ENCODE data around the gene PAN2. TPM values are rescaled to one million over a fixed set of nuclear protein-coding genes. Genes with fewer than 3 reads are reported as not detected.
"Not testable (repeated sequence)": the region's sequence is repeated elsewhere in the genome, so short reads cannot be mapped to it uniquely, and the experiment has no call there.

PAN2 gene
- polyA plus RNA-seq, 1 donor from 2014 or later, result 5.5 TPM

DNA sequence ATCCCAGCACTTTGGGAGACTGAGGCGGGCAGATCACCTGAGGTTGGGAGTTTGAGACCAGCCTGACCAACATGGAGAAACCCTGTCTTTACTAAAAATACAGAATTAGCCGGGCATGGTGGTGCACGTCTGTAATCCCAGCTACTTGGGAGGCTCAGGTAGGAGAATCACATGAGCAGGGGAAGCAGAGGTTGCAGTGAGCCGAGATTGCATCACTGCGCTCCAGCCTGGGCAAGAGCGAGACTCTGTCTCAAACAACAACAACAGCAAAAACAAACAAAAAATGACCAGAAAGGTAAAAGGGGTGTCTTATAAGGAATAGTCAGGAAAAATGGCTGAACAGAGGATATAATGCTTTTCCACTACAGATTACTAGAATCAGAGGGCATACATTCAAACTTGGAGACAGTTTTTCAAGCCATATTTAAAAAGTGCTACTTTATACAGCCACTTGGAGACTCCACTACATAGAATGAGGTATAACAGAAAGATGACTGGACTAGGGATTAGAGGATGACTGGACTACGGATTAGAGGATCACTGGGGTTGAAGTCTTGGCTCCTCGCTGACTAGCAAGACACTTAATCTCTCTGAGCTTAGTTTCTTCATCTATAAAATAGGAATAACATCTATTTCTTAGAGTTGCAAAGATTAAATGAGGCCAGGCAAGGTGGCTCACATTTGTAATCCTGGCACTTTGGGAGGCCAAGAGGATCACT is 28.8 kb downstream of the PAN2 start:
- H3K4me3 Mint-ChIP-seq, result no peak overlapping the region
- no peaks in the 10 kb centered on the region for H3K36me3 Mint-ChIP-seq
- peak overlapping the region in 1 of 3 donors; percentile 23 for H3K27ac Mint-ChIP-seq
- peaks cover 13 to 21% (median 19%) of the 10 kb centered on the region in 3 donors for H3K4me1 Mint-ChIP-seq
- H3K9me3 Mint-ChIP-seq, result no peaks in the 10 kb centered on the region
- no peaks in the 10 kb centered on the region for H3K27me3 Mint-ChIP-seq

DNA sequence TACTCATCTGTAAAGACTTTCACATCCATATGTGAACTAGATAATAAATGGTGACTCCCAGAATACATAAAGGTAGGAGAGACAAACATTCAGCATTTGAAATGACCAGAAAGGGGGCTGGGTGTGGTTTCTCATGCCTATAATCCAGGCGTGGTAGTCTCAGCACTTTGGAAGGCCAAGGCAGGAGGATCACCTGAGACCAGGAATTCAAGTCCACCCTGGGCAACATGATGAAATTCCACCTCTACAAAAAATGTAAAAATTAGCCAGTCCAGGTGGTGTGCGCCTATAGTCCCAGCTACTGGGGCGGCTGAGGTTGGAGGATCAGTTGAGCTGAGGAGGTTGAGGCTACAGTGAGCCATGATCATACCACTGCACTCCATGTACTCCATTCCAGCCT is 29.5 kb downstream of the PAN2 start:
- Mint-ChIP-seq H3K36me3 (no peaks in the 10 kb centered on the region), H3K27ac (peak overlapping the region in 2 of 3 donors; percentile 53 to 59)

DNA sequence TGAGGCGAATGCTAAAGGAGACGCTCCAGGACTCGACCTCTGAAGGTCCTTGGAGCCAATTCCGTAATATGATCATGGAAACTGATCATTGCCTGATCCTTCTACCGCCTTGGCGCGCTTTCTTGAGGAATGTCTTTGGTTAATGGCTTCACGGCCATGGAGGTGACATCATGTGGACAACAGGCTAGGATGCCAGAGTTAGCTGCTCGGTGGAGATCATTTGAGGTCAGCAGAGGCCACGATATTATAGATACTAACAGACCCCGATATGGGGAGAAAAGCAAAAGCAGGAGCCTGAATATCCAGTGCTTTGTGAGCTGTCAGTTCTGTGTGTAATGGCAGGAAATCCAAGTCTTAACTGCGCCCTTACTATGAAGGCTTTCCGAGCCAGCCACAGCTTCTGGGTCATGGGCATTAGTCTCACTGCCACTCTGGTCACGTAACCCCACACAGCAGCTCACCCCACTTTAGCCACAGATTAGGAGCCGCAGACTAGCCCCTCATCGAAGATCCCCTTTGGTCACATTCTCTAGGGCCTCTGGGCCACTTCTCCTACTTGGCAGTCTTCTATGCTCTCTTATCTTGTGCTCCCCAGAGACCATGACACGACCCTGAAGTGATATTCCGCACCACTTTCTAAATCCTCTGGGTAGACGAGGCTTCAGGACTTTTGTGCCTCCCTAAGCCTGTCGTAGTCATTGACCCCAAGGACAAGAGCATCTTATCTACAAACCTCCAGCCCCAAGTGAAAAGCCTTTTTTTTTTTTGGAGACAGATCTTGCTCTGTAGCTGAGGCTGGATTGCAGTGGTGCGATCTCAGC is 32.9 kb downstream of the PAN2 start:
- Mint-ChIP-seq H3K27me3 (no peaks in the 10 kb centered on the region), H3K4me1 (peaks cover 38 to 50% (median 49%) of the 10 kb centered on the region in 3 donors), H3K36me3 (no peaks in the 10 kb centered on the region), H3K4me3 (peak overlapping the region; percentile 89 to 98 (median 97)), H3K9me3 (no peaks in the 10 kb centered on the region), H3K27ac (peak overlapping the region; percentile 90 to 99 (median 98))

More for the DNA sequence above, 29.5 kb downstream of the PAN2 start:
- Mint-ChIP-seq H3K4me1 (peaks cover 14 to 27% (median 21%) of the 10 kb centered on the region in 3 donors), H3K27me3 (no peaks in the 10 kb centered on the region), H3K4me3 (no peak overlapping the region), H3K9me3 (no peaks in the 10 kb centered on the region)

GRCh38 chr12:56299853-56300643 is 33.8 kb downstream of the PAN2 start, which contains the start of gene CS:
Gene CS, minus strand, starts transcription at chr12:56300330. Its CDS starts 129 bp downstream, at chr12:56300201.
- Mint-ChIP-seq H3K4me3 (peak within 1 kb of the TSS; percentile 89 to 98 (median 97)), H3K27me3 (no peaks in the 10 kb centered on the region), H3K27ac (peak within 1 kb of the TSS; percentile 90 to 99 (median 98)), H3K9me3 (no peaks in the 10 kb centered on the region), H3K36me3 (no peaks in the 10 kb centered on the region), H3K4me1 (peaks cover 38 to 50% (median 49%) of the 10 kb centered on the region in 3 donors)

DNA sequence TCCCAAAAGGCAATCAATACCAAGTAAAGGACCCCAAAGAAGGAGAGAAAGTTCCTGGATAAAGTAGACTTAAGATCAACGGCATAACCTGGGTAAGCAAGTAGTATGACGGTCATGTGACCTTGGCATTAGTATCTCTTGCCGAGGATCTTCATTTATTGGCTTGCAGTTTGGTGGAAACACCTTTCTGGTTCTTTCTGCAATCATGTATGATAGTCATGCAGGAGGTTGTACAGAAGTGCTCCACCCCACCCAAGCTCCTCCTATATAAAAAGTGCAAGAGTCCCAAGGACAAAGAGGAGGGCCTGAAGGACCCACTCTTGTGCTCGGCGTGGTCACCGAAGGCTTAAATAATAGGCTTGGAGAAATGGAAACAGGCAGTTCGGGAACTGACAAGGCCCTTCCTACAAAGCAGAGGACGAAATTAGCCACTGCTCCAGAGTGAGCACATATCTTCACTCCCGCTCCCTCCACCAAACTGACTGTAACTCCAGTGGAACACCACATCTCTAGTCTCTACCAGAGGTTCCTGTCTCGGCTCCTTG is 34.4 kb downstream of the PAN2 start:
- peaks cover 2% of the 10 kb centered on the region for H3K36me3 Mint-ChIP-seq
- peak overlapping the region; percentile 89 to 98 (median 97) for H3K4me3 Mint-ChIP-seq
- peaks cover 38 to 50% (median 49%) of the 10 kb centered on the region in 3 donors for H3K4me1 Mint-ChIP-seq
- H3K9me3 Mint-ChIP-seq, result no peaks in the 10 kb centered on the region
- H3K27ac Mint-ChIP-seq, result peak overlapping the region; percentile 90 to 99 (median 98)
- no peaks in the 10 kb centered on the region for H3K27me3 Mint-ChIP-seq

GRCh38 chr12:56298828-56299227 is 35.0 kb downstream of the PAN2 start:
- Mint-ChIP-seq H3K27ac (peak overlapping the region; percentile 90 to 99 (median 98)), H3K4me3 (peak overlapping the region; percentile 89 to 98 (median 97)), H3K27me3 (no peaks in the 10 kb centered on the region), H3K36me3 (peaks cover 2% of the 10 kb centered on the region), H3K4me1 (peaks cover 38 to 51% (median 50%) of the 10 kb centered on the region in 3 donors), H3K9me3 (no peaks in the 10 kb centered on the region)

DNA sequence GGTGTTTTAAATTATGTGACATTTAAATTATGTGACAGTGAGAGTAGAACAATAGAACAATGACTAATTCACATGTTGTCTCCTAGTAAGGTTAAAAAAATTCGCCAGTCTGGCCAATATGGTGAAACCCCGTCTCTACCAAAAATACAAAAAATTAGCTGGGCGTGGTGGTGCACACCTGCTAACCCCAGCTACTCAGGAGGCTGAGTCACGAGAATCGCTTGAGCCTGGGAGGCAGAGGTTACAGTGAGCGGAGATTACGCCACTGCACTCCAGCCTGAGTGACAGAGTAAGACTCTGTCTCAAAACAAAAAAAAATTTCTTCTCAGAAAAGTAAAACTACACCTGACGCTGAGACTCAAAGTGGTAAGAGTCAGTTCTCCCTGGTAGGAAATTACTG is 36.4 kb downstream of the PAN2 start:
- Mint-ChIP-seq H3K4me1 (peaks cover 39 to 52% (median 51%) of the 10 kb centered on the region in 3 donors), H3K27ac (peak overlapping the region in 1 of 3 donors; percentile 51), H3K36me3 (peaks cover 2% of the 10 kb centered on the region), H3K9me3 (no peaks in the 10 kb centered on the region), H3K4me3 (peak overlapping the region in 3 of 4 donors; percentile 49 to 78 (median 62)), H3K27me3 (no peaks in the 10 kb centered on the region)

DNA sequence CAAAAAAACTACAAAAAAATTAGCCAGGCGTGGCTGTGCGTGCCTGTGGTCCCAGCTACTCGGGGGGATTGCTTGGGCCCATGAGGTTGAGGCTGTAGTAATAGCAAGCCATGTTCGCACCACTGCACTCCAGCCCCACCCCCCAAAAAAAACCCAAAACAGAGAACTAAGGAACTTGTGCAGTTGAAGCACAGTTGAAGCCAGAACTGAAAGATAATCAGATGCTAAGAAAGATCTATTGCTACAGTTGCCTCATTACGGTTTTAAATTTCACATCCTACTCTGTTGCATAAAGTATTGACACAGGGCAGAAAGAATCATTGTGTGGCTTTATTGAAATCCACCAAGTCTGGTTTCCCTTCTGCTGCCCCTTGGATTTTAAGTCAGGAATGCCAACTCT is 37.5 kb downstream of the PAN2 start:
- Mint-ChIP-seq H3K9me3 (no peaks in the 10 kb centered on the region), H3K27ac (peak overlapping the region in 2 of 3 donors; percentile 51 to 67), H3K4me1 (peaks cover 34 to 45% (median 41%) of the 10 kb centered on the region in 3 donors), H3K36me3 (peaks cover 2% of the 10 kb centered on the region), H3K27me3 (no peaks in the 10 kb centered on the region), H3K4me3 (peak overlapping the region in 3 of 4 donors; percentile 16 to 66 (median 44))

DNA sequence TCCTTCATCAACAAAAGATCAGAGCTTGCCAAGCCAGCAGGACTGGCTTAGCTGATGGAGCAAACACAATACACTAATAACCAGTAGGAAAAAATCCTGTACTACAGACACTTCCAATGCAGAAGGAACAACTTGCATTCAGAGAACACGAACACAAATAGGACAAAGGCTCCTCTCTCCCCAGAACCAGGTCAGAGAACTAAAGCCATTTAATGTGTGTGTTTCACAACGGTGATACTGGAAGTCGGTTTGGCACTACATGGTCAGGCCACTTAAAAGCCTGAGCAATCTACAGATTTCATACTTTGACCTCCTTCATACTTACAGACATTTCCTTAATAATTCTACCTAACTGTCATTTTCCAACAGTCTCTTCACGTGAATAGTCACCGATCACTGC is 40.0 kb downstream of the PAN2 start:
- H3K36me3 Mint-ChIP-seq, result peaks cover 2% of the 10 kb centered on the region
- H3K27me3 Mint-ChIP-seq, result no peaks in the 10 kb centered on the region
- no peak overlapping the region for H3K27ac Mint-ChIP-seq
- no peak overlapping the region for H3K4me3 Mint-ChIP-seq
- H3K9me3 Mint-ChIP-seq, result no peaks in the 10 kb centered on the region
- H3K4me1 Mint-ChIP-seq, result peaks cover 25 to 34% (median 28%) of the 10 kb centered on the region in 3 donors

GRCh38 chr12:56288705-56289387 is 45.0 kb downstream of the PAN2 start:
- Mint-ChIP-seq H3K9me3 (no peaks in the 10 kb centered on the region), H3K27ac (no peak overlapping the region), H3K27me3 (no peaks in the 10 kb centered on the region), H3K4me3 (no peak overlapping the region), H3K36me3 (peaks cover 2% of the 10 kb centered on the region), H3K4me1 (peaks cover 5 to 12% (median 8%) of the 10 kb centered on the region in 3 donors)

GRCh38 chr12:56286044-56286830 is 47.6 kb downstream of the PAN2 start:
- Mint-ChIP-seq H3K36me3 (peaks cover 2% of the 10 kb centered on the region), H3K4me3 (no peak overlapping the region), H3K9me3 (no peaks in the 10 kb centered on the region), H3K4me1 (peaks cover 0 to 13% (median 7%) of the 10 kb centered on the region in 3 donors), H3K27ac (peak overlapping the region in 1 of 3 donors; percentile 1), H3K27me3 (no peaks in the 10 kb centered on the region)

GRCh38 chr12:56284263-56284662 is 49.5 kb downstream of the PAN2 start:
- not testable (repeated sequence) for H3K4me3 Mint-ChIP-seq, H3K36me3 Mint-ChIP-seq, H3K9me3 Mint-ChIP-seq, H3K27me3 Mint-ChIP-seq, H3K27ac Mint-ChIP-seq
- peaks cover 0 to 10% (median 7%) of the 10 kb centered on the region in 3 donors for H3K4me1 Mint-ChIP-seq

DNA sequence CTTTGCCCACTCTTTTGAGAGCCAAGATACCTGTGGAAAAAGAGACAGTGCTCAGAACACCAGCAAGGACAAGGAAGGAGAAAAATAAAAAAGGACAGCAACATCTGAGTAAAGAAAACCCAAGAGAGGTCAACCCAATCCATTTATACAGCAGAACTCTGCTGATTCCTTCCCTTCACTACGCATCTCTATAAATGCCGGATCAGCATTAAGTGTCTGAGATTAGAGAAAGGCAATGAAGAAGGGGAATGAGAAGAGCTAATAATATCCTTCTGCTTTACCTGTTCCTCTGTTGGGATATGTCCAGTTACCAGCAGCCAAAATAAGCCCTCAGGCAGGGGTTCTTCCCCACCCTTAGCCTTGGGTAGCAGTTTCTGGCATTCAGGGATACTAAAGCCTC is 51.2 kb downstream of the PAN2 start:
- Mint-ChIP-seq H3K4me3 (no peak overlapping the region), H3K4me1 (peaks cover 0 to 10% (median 7%) of the 10 kb centered on the region in 3 donors), H3K36me3 (peaks cover 8% of the 10 kb centered on the region), H3K9me3 (no peaks in the 10 kb centered on the region), H3K27ac (peak overlapping the region in 1 of 3 donors; percentile 62), H3K27me3 (no peaks in the 10 kb centered on the region)
